Liver (tissue), 9 donors: ENCODE data around the gene PRSS23. TPM values are rescaled to one million over a fixed set of nuclear protein-coding genes. Genes with fewer than 3 reads are reported as not detected.

Experiments
- DNase-seq: peaks from one replicate; pipeline ENCODE4 v3.0.0-alpha.2; 2017; ENCODE audit warnings: low spot score
- H3K27ac ChIP-seq, 2 donors: one replicate each; pipeline ENCODE4 v1.7.0; 2013; ENCODE audit warnings: inconsistent platforms in 2 of 2, low read length in 2 of 2, control low read depth in 1 of 2, low read depth in 1 of 2, mild to moderate bottlenecking in 1 of 2
- H3K27me3 ChIP-seq, 4 donors: one replicate each; pipeline versions ENCODE4 v1.6.1 to v1.7.0; 2013; ENCODE audit warnings: low read length in 3 of 4, inconsistent platforms in 1 of 4, mild to moderate bottlenecking in 1 of 4, moderate library complexity in 1 of 4; ENCODE audit not compliant: control insufficient read depth in 4 of 4, insufficient read depth in 4 of 4
- H3K36me3 ChIP-seq, 4 donors: one replicate each; pipeline versions ENCODE4 v1.6.1 to v1.7.0; 2013; ENCODE audit warnings: low read length in 3 of 4, mild to moderate bottlenecking in 3 of 4, low read depth in 1 of 4, moderate library complexity in 1 of 4; ENCODE audit not compliant: control insufficient read depth in 4 of 4, insufficient read depth in 3 of 4
- H3K4me1 ChIP-seq, 4 donors: one replicate each; pipeline versions ENCODE4 v1.6.1 to v1.7.0; 2013; ENCODE audit warnings: low read length in 3 of 4, mild to moderate bottlenecking in 3 of 4, moderate library complexity in 1 of 4; ENCODE audit not compliant: control insufficient read depth in 4 of 4, insufficient read depth in 4 of 4
- H3K4me3 ChIP-seq, 3 donors: one replicate each; pipeline versions ENCODE4 v1.6.1 to v1.7.0; 2013; ENCODE audit warnings: low read length in 3 of 3, control low read depth in 1 of 3, low read depth in 1 of 3, mild to moderate bottlenecking in 1 of 3
- H3K9ac ChIP-seq, 2 donors: one replicate each; pipeline ENCODE4 v1.7.0; 2013; ENCODE audit warnings: low read length in 2 of 2, mild to moderate bottlenecking in 2 of 2, moderate library complexity in 2 of 2, control low read depth in 1 of 2, low read depth in 1 of 2
- H3K9me3 ChIP-seq, 4 donors: one replicate each; pipeline versions ENCODE4 v1.6.1 to v1.7.0; 2013; ENCODE audit warnings: low read length in 3 of 4; ENCODE audit not compliant: control insufficient read depth in 4 of 4
- ATF3 ChIP-seq: IDR thresholded peaks from 2 replicates; pipeline ENCODE4 v1.6.1; 2016; ENCODE audit warnings: antibody characterized with exemption
- CTCF ChIP-seq: fragments of 150-350 bp; IDR thresholded peaks from 2 replicates; pipeline ENCODE4 v1.5.1; 2017; ENCODE audit warnings: improper control_type of control experiment, low read depth, low read length; ENCODE audit not compliant: missing input control
- EGR1 ChIP-seq, 2 donors: IDR thresholded peaks; 2 replicates each; pipeline ENCODE4 v1.6.1; 2016 to 2018; ENCODE audit warnings: antibody characterized with exemption in 2 of 2, low read depth in 2 of 2
- FOXA1 ChIP-seq: IDR thresholded peaks from 2 replicates; pipeline ENCODE4 v1.6.1; 2016; ENCODE audit warnings: antibody characterized with exemption
- FOXA2 ChIP-seq: IDR thresholded peaks from 2 replicates; pipeline ENCODE4 v1.6.1; 2016; ENCODE audit warnings: antibody characterized with exemption
- GABPA ChIP-seq, 2 donors: IDR thresholded peaks in 1 of 2; conservative IDR thresholded peaks in 1 of 2; 2 replicates each; pipeline ENCODE4 v1.6.1; 2016; ENCODE audit warnings: antibody characterized with exemption in 2 of 2, mild to moderate bottlenecking in 1 of 2, moderate library complexity in 1 of 2
- HNF4A ChIP-seq, 2 donors: conservative IDR thresholded peaks; 2 replicates each; pipeline ENCODE4 v1.6.1; 2016; ENCODE audit warnings: antibody characterized with exemption in 2 of 2, mild to moderate bottlenecking in 2 of 2
- HNF4G ChIP-seq: IDR thresholded peaks from 2 replicates; pipeline ENCODE4 v1.6.1; 2016; ENCODE audit warnings: antibody characterized with exemption
- JUND ChIP-seq, 2 donors: IDR thresholded peaks; 2 replicates each; pipeline ENCODE4 v1.6.1; 2016; ENCODE audit warnings: antibody characterized with exemption in 2 of 2
- MAX ChIP-seq: IDR thresholded peaks from 2 replicates; pipeline ENCODE4 v1.6.1; 2016; ENCODE audit warnings: antibody characterized with exemption
- NR2F2 ChIP-seq: IDR thresholded peaks from 2 replicates; pipeline ENCODE4 v1.6.1; 2016; ENCODE audit warnings: antibody characterized with exemption
- RAD21 ChIP-seq, 2 donors: IDR thresholded peaks; 2 replicates each; pipeline ENCODE4 v1.6.1; 2016; ENCODE audit warnings: antibody characterized with exemption in 2 of 2, mild to moderate bottlenecking in 2 of 2
- REST ChIP-seq: IDR thresholded peaks from 2 replicates; pipeline ENCODE4 v1.6.1; 2016; ENCODE audit warnings: antibody characterized with exemption, mild to moderate bottlenecking
- RXRA ChIP-seq, 2 donors: IDR thresholded peaks; 2 replicates each; pipeline ENCODE4 v1.6.1; 2017 to 2018; ENCODE audit warnings: antibody characterized with exemption in 2 of 2, mild to moderate bottlenecking in 1 of 2
- SP1 ChIP-seq: IDR thresholded peaks from 2 replicates; pipeline ENCODE4 v1.6.1; 2018; ENCODE audit warnings: antibody characterized with exemption, mild to moderate bottlenecking
- TAF1 ChIP-seq: conservative IDR thresholded peaks from 2 replicates; pipeline ENCODE4 v1.6.1; 2016; ENCODE audit warnings: antibody characterized with exemption, mild to moderate bottlenecking
- YY1 ChIP-seq: IDR thresholded peaks from 2 replicates; pipeline ENCODE4 v1.6.1; 2016; ENCODE audit warnings: antibody characterized with exemption, mild to moderate bottlenecking
- ZBTB33 ChIP-seq: IDR thresholded peaks from 2 replicates; pipeline ENCODE4 v1.6.1; 2016; ENCODE audit warnings: antibody characterized with exemption
- WGBS: extraction: QIAGEN DNeasy Blood & Tissue Kit; methylation state at CpG from one replicate; pipeline ENCODE4 v1.1.7; 2013; 5-methylcytosine and 5-hydroxymethylcytosine counted together
- polyA plus RNA-seq, 2 donors: library from polyadenylated mRNA; stranded (reverse) in 1 of 2; unstranded in 1 of 2; fragments of 200-250 nt in 1 of 2; fragments of >200 nt in 1 of 2; fragmentation: Nextera tagmentation in 1 of 2; extraction: Ambion mirVana in 1 of 2; gene quantifications; one replicate each; pipeline versions ENCODE4 v1.2.1 to v1.2.3, GENCODE V29; 2013 to 2015
- total RNA-seq, 2 donors: library from RNA; depleted of rRNA; stranded (reverse); fragments of >200 nt; gene quantifications; one replicate each; pipeline ENCODE4 v1.2.3, GENCODE V29; 2014
- donor health status: healthy.
- donor health status: healthy.
- donor health status: healthy.
- donor health status: healthy.
- donor health status: healthy.

PRSS23 gene
- total and polyA plus RNA-seq, 4 donors, result 2.3 to 11.0 (median 7.8) TPM

- Histone ChIP-seq H3K4me3 (no peak overlapping the region), H3K9me3 (no peaks in the 10 kb centered on the region), H3K9ac (no peak overlapping the region), H3K36me3 (no peaks in the 10 kb centered on the region), H3K27me3 (no peaks in the 10 kb centered on the region), H3K27ac (no peak overlapping the region), H3K4me1 (no peaks in the 10 kb centered on the region)
- 90% methylated on average over 1 of the region's 1 CpG for WGBS
- TF ChIP-seq EGR1 (IDR thresholded peaks at IDR 0.05; ENCODE audit: low read depth in 2 of 2) (no peak), YY1 (no peak), CTCF (no peak), ZBTB33 (no peak), SP1 (no peak), ATF3 (no peak), GABPA (IDR thresholded peaks at IDR 0.05 in 1 of 2, conservative IDR thresholded peaks at IDR 0.05 in 1 of 2) (no peak), MAX (no peak), RXRA (IDR thresholded peaks at IDR 0.05) (no peak), TAF1 (no peak), REST (no peak), FOXA2 (no peak), RAD21 (IDR thresholded peaks at IDR 0.05) (no peak), NR2F2 (no peak), HNF4G (no peak), FOXA1 (no peak), HNF4A (conservative IDR thresholded peaks at IDR 0.05) (no peak), JUND (IDR thresholded peaks at IDR 0.05) (no peak)
- DNase-seq, result no peak
These were observed 39.8 kb upstream of the PRSS23 start for GRCh38 chr11:86760577-86760976.

GRCh38 chr11:86761978-86762377 is 38.4 kb upstream of the PRSS23 start:
- Histone ChIP-seq H3K27ac (no peak overlapping the region), H3K36me3 (no peaks in the 10 kb centered on the region), H3K4me3 (no peak overlapping the region), H3K4me1 (no peaks in the 10 kb centered on the region), H3K9ac (no peak overlapping the region), H3K27me3 (no peaks in the 10 kb centered on the region), H3K9me3 (no peaks in the 10 kb centered on the region)
- WGBS, result 82% methylated on average over 2 of the region's 2 CpGs
- no peak for DNase-seq
- no peak for TF ChIP-seq GABPA (IDR thresholded peaks at IDR 0.05 in 1 of 2, conservative IDR thresholded peaks at IDR 0.05 in 1 of 2)
- TF ChIP-seq RXRA (IDR thresholded peaks at IDR 0.05), result no peak
- TF ChIP-seq CTCF, result no peak
- TF ChIP-seq FOXA2, result no peak
- no peak for TF ChIP-seq NR2F2
- TF ChIP-seq FOXA1, result no peak
- TF ChIP-seq HNF4G, result no peak
- no peak for TF ChIP-seq RAD21 (IDR thresholded peaks at IDR 0.05)
- no peak for TF ChIP-seq YY1
- no peak for TF ChIP-seq ATF3
- no peak for TF ChIP-seq MAX
- no peak for TF ChIP-seq JUND (IDR thresholded peaks at IDR 0.05)
- TF ChIP-seq EGR1 (IDR thresholded peaks at IDR 0.05; ENCODE audit: low read depth in 2 of 2), result no peak
- no peak for TF ChIP-seq HNF4A (conservative IDR thresholded peaks at IDR 0.05)
